NCI-H2171 (cell line): ENCODE measurements around the gene TRIM3.

Experiments
- DNase-seq: peaks from one replicate; lab custom pipeline; 2025; lab: John Stamatoyannopoulos, UW

TRIM3 gene

GRCh38 chr11:6437993-6438392 is 35.7 kb downstream of the TRIM3 start:
- no peak for DNase-seq

GRCh38 chr11:6437423-6437822 is 36.3 kb downstream of the TRIM3 start:
- no peak for DNase-seq

- no peak for DNase-seq
Observed at GRCh38 chr11:6433998-6434660, 39.6 kb downstream of the TRIM3 start.

GRCh38 chr11:6431861-6432260 is 41.9 kb downstream of the TRIM3 start:
- no peak for DNase-seq

- DNase-seq = no peak
Observed at GRCh38 chr11:6427516-6427915, 46.2 kb downstream of the TRIM3 start.

GRCh38 chr11:6420677-6421076 is 53.1 kb downstream of the TRIM3 start:
- no peak for DNase-seq

- peak; percentile 41 for DNase-seq
Observed at GRCh38 chr11:6419009-6419631, 54.6 kb downstream of the TRIM3 start, which contains the start of gene APBB1. Gene APBB1, minus strand, starts transcription at chr11:6419094. Its CDS starts 7,747 bp downstream, at chr11:6411347.

GRCh38 chr11:6418557-6419008 is 55.2 kb downstream of the TRIM3 start:
- no peak for DNase-seq

- no peak for DNase-seq
Observed at GRCh38 chr11:6417907-6418556, 55.7 kb downstream of the TRIM3 start.

GRCh38 chr11:6415797-6416196 is 57.9 kb downstream of the TRIM3 start:
- DNase-seq = no peak

GRCh38 chr11:6414874-6415328 is 58.8 kb downstream of the TRIM3 start:
- DNase-seq = no peak

GRCh38 chr11:6413791-6414201 is 59.9 kb downstream of the TRIM3 start:
- DNase-seq = no peak

- no peak for DNase-seq
Observed at GRCh38 chr11:6411594-6412031, 62.1 kb downstream of the TRIM3 start.

- no peak for DNase-seq
Observed at GRCh38 chr11:6410695-6411430, 62.9 kb downstream of the TRIM3 start.

GRCh38 chr11:6406370-6406769 is 67.4 kb downstream of the TRIM3 start:
- no peak for DNase-seq

- no peak for DNase-seq
Observed at GRCh38 chr11:6405846-6406245, 67.9 kb downstream of the TRIM3 start.

GRCh38 chr11:6405052-6405667 is 68.6 kb downstream of the TRIM3 start:
- DNase-seq = no peak

GRCh38 chr11:6404342-6405051 is 69.2 kb downstream of the TRIM3 start:
- no peak for DNase-seq

- no peak for DNase-seq
Observed at GRCh38 chr11:6403539-6403938, 70.2 kb downstream of the TRIM3 start.

- no peak for DNase-seq
Observed at GRCh38 chr11:6402561-6402981, 71.2 kb downstream of the TRIM3 start.

GRCh38 chr11:6402061-6402470 is 71.7 kb downstream of the TRIM3 start:
- no peak for DNase-seq
